Stimulated activated CD8-positive, alpha-beta memory T cell treated with anti-CD3 and anti-CD28 coated beads, Interleukin-15, amount 100 ng/mL, for 1 hour (primary cell): ENCODE results near the gene NOS1AP.

Experiments used
- DNase-seq: peaks from one replicate; pipeline ENCODE4 v3.0.0-alpha.2; 2020; ENCODE audit warnings: low read depth

Gene NOS1AP

GRCh38 chr1:162367772-162368171 lies 298.3 kb downstream of the NOS1AP start:
- no peak for DNase-seq

- DNase-seq: no peak
Measured at GRCh38 chr1:162368451-162368850, 299.0 kb downstream of the NOS1AP start.

- no peak for DNase-seq
Measured at GRCh38 chr1:162369571-162369970, 300.1 kb downstream of the NOS1AP start.

GRCh38 chr1:162370161-162370560 lies 300.7 kb downstream of the NOS1AP start:
- DNase-seq: no peak

GRCh38 chr1:162370721-162371120 lies 301.2 kb downstream of the NOS1AP start:
- DNase-seq: no peak

GRCh38 chr1:162371611-162372010 lies 302.1 kb downstream of the NOS1AP start:
- no peak for DNase-seq

GRCh38 chr1:162372159-162373071 lies 302.9 kb downstream of the NOS1AP start:
- no peak for DNase-seq

GRCh38 chr1:162373072-162373427 lies 303.6 kb downstream of the NOS1AP start:
- no peak for DNase-seq

- DNase-seq: no peak
Measured at GRCh38 chr1:162373541-162374260, 304.2 kb downstream of the NOS1AP start.

- no peak for DNase-seq
Measured at GRCh38 chr1:162374406-162374805, 304.9 kb downstream of the NOS1AP start.

GRCh38 chr1:162375463-162375862 lies 306.0 kb downstream of the NOS1AP start:
- no peak for DNase-seq

GRCh38 chr1:162376691-162377090 lies 307.2 kb downstream of the NOS1AP start, which contains the start of gene SPATA46:
TSS of gene SPATA46 (minus strand) at chr1:162376854. CDS start at chr1:162376790, 64 bp downstream.
- DNase-seq: no peak

- DNase-seq: no peak
Measured at GRCh38 chr1:162380061-162380846, 310.8 kb downstream of the NOS1AP start.

- DNase-seq: no peak
Measured at GRCh38 chr1:162381383-162381782, 311.9 kb downstream of the NOS1AP start, which contains the start of gene C1orf226. TSS of gene C1orf226 (plus strand) at chr1:162381728. CDS start at chr1:162381902, 174 bp downstream.

- no peak for DNase-seq
Measured at GRCh38 chr1:162381941-162382750, 312.7 kb downstream of the NOS1AP start.

GRCh38 chr1:162383091-162383490 lies 313.6 kb downstream of the NOS1AP start:
- DNase-seq: no peak

GRCh38 chr1:162383516-162383915 lies 314.0 kb downstream of the NOS1AP start:
- no peak for DNase-seq

- no peak for DNase-seq
Measured at GRCh38 chr1:162384116-162384515, 314.6 kb downstream of the NOS1AP start.

GRCh38 chr1:162384601-162385279 lies 315.2 kb downstream of the NOS1AP start:
- DNase-seq: no peak

GRCh38 chr1:162385280-162385623 lies 315.8 kb downstream of the NOS1AP start:
- no peak for DNase-seq

- DNase-seq: no peak
Measured at GRCh38 chr1:162385702-162386101, 316.2 kb downstream of the NOS1AP start.
